ENCODE data around the gene CMTR1.

CMTR1 gene

GRCh38 chr6:37516076-37516919 lies 83.3 kb downstream of the CMTR1 start:
- Histone ChIP-seq H3K4me3 (ENCODE audit: low read depth in 1 of 5, low read length in 5 of 5) (no peak overlapping the region), H3K9me3 (ENCODE audit: control insufficient read depth in 5 of 5, low read length in 5 of 5) (no peaks in the 10 kb centered on the region), H3K27me3 (ENCODE audit: control insufficient read depth in 5 of 5, insufficient read depth in 4 of 5, low read length in 5 of 5) (peaks cover 18 to 40% (median 30%) of the 10 kb centered on the region in 5 donors), H3K4me1 (ENCODE audit: control insufficient read depth in 5 of 5, insufficient read depth in 5 of 5, low read length in 5 of 5) (peaks cover 3 to 20% (median 14%) of the 10 kb centered on the region in 5 donors), H3K27ac (ENCODE audit: low read depth, low read length) (no peak overlapping the region), H3K36me3 (ENCODE audit: control insufficient read depth in 5 of 5, insufficient read depth in 5 of 5, low read length in 5 of 5) (no peaks in the 10 kb centered on the region), H3K9ac (ENCODE audit: low read length in 5 of 5) (no peak overlapping the region)

DNA sequence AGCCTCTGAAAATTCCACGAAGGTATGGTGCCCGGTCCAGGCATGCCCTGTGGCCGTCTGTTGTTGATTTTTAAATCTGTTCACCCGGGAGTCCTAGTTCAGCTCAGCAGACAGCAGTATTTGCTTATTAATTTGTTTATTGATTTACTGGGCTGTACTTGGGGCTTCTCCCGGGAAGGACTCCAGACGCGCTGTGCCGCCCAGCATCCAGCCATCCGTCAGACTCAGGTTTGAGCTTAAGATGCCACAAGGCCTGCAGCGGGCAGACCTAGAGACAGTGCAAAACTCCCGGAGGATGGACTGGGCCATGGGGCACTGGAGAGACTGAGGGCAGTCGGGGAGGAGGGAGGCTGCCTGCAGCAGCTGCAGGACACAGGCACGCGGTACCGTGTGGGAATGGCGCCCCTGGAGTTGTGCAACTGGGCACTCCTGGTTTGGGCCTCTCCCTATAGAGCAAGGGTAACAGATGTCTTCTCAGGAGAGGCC lies 83.9 kb downstream of the CMTR1 start:
- Histone ChIP-seq H3K27ac (ENCODE audit: low read depth, low read length) (no peak overlapping the region), H3K4me3 (ENCODE audit: low read depth in 1 of 5, low read length in 5 of 5) (no peak overlapping the region), H3K4me1 (ENCODE audit: control insufficient read depth in 5 of 5, insufficient read depth in 5 of 5, low read length in 5 of 5) (peaks cover 3 to 20% (median 14%) of the 10 kb centered on the region in 5 donors), H3K9me3 (ENCODE audit: control insufficient read depth in 5 of 5, low read length in 5 of 5) (no peaks in the 10 kb centered on the region), H3K27me3 (ENCODE audit: control insufficient read depth in 5 of 5, insufficient read depth in 4 of 5, low read length in 5 of 5) (peaks cover 16 to 36% (median 23%) of the 10 kb centered on the region in 5 donors), H3K36me3 (ENCODE audit: control insufficient read depth in 5 of 5, insufficient read depth in 5 of 5, low read length in 5 of 5) (no peaks in the 10 kb centered on the region), H3K9ac (ENCODE audit: low read length in 5 of 5) (no peak overlapping the region)

DNA sequence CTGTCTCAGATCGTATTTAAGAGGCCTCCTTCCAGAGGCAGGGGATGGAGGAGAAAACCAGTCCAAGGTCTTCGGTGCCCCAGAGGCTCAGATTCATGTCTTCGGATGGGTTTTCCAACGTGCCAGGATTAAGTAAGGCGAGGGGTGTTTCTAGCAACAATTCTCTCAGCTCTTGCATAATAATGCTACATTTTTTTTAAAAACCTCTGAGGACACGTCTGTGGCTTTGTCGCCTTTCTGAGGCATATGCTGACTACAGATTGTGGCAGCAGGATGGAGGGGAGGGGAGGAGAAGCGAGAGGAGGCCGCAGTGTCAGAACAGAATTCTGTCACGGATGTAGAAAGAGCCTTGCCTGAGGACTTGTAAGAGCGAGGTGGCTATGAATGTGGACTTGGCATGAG lies 84.4 kb downstream of the CMTR1 start:
- H3K27me3 ChIP-seq (ENCODE audit: control insufficient read depth in 5 of 5, insufficient read depth in 4 of 5, low read length in 5 of 5): peaks cover 12 to 32% (median 19%) of the 10 kb centered on the region in 5 donors
- no peak overlapping the region for H3K9ac ChIP-seq (ENCODE audit: low read length in 5 of 5)
- H3K27ac ChIP-seq (ENCODE audit: low read depth, low read length): no peak overlapping the region

DNA sequence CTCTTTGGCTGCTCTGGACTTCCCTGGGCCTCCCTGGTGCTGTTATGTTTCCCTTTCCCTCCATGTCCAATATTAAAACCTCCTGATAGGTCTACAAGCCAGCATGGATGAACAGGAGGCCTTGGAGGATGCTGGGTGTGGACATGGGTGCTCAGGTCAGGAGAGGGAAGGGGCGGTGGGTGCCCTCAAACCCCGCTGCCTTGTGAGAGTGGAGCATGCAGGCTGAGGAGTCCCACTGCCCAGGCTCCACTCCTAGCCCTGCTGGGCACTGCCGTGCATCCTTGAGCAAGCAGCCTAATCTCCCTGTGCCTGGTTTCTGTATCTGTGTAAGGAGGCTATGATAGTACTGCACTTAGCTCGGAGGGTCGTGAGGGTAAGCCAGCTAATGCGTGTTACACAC lies 85.1 kb downstream of the CMTR1 start:
- Histone ChIP-seq H3K4me3 (ENCODE audit: low read depth in 1 of 5, low read length in 5 of 5) (no peak overlapping the region), H3K9me3 (ENCODE audit: control insufficient read depth in 5 of 5, low read length in 5 of 5) (no peaks in the 10 kb centered on the region), H3K27ac (ENCODE audit: low read depth, low read length) (no peak overlapping the region), H3K36me3 (ENCODE audit: control insufficient read depth in 5 of 5, insufficient read depth in 5 of 5, low read length in 5 of 5) (no peaks in the 10 kb centered on the region), H3K9ac (ENCODE audit: low read length in 5 of 5) (no peak overlapping the region), H3K27me3 (ENCODE audit: control insufficient read depth in 5 of 5, insufficient read depth in 4 of 5, low read length in 5 of 5) (peaks cover 10 to 30% (median 14%) of the 10 kb centered on the region in 5 donors), H3K4me1 (ENCODE audit: control insufficient read depth in 5 of 5, insufficient read depth in 5 of 5, low read length in 5 of 5) (peaks cover 3 to 20% (median 14%) of the 10 kb centered on the region in 5 donors)

More for the DNA sequence above, 84.4 kb downstream of the CMTR1 start:
- H3K36me3 ChIP-seq (ENCODE audit: control insufficient read depth in 5 of 5, insufficient read depth in 5 of 5, low read length in 5 of 5): no peaks in the 10 kb centered on the region
- H3K4me1 ChIP-seq (ENCODE audit: control insufficient read depth in 5 of 5, insufficient read depth in 5 of 5, low read length in 5 of 5): peaks cover 3 to 20% (median 14%) of the 10 kb centered on the region in 5 donors
- no peaks in the 10 kb centered on the region for H3K9me3 ChIP-seq (ENCODE audit: control insufficient read depth in 5 of 5, low read length in 5 of 5)
- no peak overlapping the region for H3K4me3 ChIP-seq (ENCODE audit: low read depth in 1 of 5, low read length in 5 of 5)

GRCh38 chr6:37519461-37519860 lies 86.4 kb downstream of the CMTR1 start:
- Histone ChIP-seq H3K27me3 (ENCODE audit: control insufficient read depth in 5 of 5, insufficient read depth in 4 of 5, low read length in 5 of 5) (peaks cover 6 to 22% (median 9%) of the 10 kb centered on the region in 5 donors), H3K4me3 (ENCODE audit: low read depth in 1 of 5, low read length in 5 of 5) (no peak overlapping the region)

DNA sequence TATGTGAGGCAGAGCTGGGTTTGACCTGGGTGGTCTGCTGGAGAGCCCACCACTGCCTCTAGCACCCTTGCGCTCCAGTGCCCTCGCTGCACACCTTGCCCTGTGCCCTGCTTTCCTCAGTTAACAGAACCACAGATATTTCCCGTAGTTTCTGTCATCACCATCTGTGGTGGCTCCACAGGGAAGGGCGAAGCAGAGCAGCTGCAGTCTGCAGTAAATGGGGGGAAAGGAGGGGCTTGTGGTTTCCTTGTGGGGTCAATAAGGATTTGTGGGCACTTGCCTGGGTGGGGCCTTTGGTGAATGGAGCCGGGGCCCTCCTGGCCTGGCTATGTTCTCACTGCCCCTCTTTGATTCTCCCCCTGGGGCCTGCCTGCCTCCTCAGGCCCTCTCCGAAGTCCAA lies 87.9 kb downstream of the CMTR1 start:
- peaks cover 3 to 16% (median 12%) of the 10 kb centered on the region in 5 donors for H3K4me1 ChIP-seq (ENCODE audit: control insufficient read depth in 5 of 5, insufficient read depth in 5 of 5, low read length in 5 of 5)
- H3K9ac ChIP-seq (ENCODE audit: low read length in 5 of 5): no peak overlapping the region
- no peak overlapping the region for H3K4me3 ChIP-seq (ENCODE audit: low read depth in 1 of 5, low read length in 5 of 5)
- no peak overlapping the region for H3K27ac ChIP-seq (ENCODE audit: low read depth, low read length)
- H3K27me3 ChIP-seq (ENCODE audit: control insufficient read depth in 5 of 5, insufficient read depth in 4 of 5, low read length in 5 of 5): peaks cover 6 to 15% (median 9%) of the 10 kb centered on the region in 5 donors
- no peaks in the 10 kb centered on the region for H3K9me3 ChIP-seq (ENCODE audit: control insufficient read depth in 5 of 5, low read length in 5 of 5)
- H3K36me3 ChIP-seq (ENCODE audit: control insufficient read depth in 5 of 5, insufficient read depth in 5 of 5, low read length in 5 of 5): no peaks in the 10 kb centered on the region

More at GRCh38 chr6:37519461-37519860, 86.4 kb downstream of the CMTR1 start:
- H3K9ac ChIP-seq (ENCODE audit: low read length in 5 of 5): no peak overlapping the region
- no peaks in the 10 kb centered on the region for H3K36me3 ChIP-seq (ENCODE audit: control insufficient read depth in 5 of 5, insufficient read depth in 5 of 5, low read length in 5 of 5)
- no peaks in the 10 kb centered on the region for H3K9me3 ChIP-seq (ENCODE audit: control insufficient read depth in 5 of 5, low read length in 5 of 5)
- H3K27ac ChIP-seq (ENCODE audit: low read depth, low read length): no peak overlapping the region
- H3K4me1 ChIP-seq (ENCODE audit: control insufficient read depth in 5 of 5, insufficient read depth in 5 of 5, low read length in 5 of 5): peaks cover 3 to 20% (median 14%) of the 10 kb centered on the region in 5 donors

DNA sequence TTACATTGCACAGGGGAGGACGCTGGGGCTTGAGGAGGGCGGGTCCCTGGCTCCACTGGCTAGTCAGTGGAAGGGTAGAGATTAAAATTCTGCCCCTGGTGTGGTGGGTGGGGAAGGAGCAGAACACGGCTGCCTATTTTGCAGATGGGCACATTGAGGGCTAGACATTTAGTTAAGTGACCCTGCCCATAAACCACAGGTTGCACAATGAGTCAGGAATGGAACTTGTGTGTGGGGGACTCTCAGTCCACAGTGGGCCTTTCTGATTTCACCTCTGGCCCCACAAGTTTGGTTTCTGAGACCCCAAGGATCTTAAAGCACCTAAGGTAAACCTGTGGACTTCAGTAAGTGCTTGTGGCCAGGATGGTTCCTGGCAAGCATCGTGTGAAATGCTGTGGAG lies 88.7 kb downstream of the CMTR1 start:
- peaks cover 3 to 10% (median 6%) of the 10 kb centered on the region in 5 donors for H3K4me1 ChIP-seq (ENCODE audit: control insufficient read depth in 5 of 5, insufficient read depth in 5 of 5, low read length in 5 of 5)
- no peaks in the 10 kb centered on the region for H3K9me3 ChIP-seq (ENCODE audit: control insufficient read depth in 5 of 5, low read length in 5 of 5)
- peaks cover 6 to 12% (median 11%) of the 10 kb centered on the region in 5 donors for H3K27me3 ChIP-seq (ENCODE audit: control insufficient read depth in 5 of 5, insufficient read depth in 4 of 5, low read length in 5 of 5)
- no peak overlapping the region for H3K9ac ChIP-seq (ENCODE audit: low read length in 5 of 5)
- no peak overlapping the region for H3K4me3 ChIP-seq (ENCODE audit: low read depth in 1 of 5, low read length in 5 of 5)
- no peaks in the 10 kb centered on the region for H3K36me3 ChIP-seq (ENCODE audit: control insufficient read depth in 5 of 5, insufficient read depth in 5 of 5, low read length in 5 of 5)
- no peak overlapping the region for H3K27ac ChIP-seq (ENCODE audit: low read depth, low read length)

DNA sequence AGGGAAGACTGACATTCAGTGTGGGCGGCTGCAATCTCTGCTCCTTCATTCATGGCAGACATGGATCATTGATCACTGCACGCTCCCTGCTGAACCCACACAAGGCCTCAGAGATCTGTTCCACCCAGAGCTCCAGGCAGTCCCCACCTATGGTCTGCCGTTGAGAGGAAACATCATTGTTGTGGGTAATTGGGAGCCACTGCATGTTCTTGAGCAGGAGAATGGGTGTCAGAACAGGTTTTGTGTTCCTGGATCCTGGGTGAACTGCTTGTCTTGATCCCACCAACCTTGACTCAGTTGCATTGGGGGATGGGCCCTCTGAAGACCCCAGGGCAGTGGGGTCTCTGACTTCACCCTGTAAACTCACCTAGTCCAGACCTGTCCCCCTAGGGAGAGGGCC lies 89.8 kb downstream of the CMTR1 start:
- Histone ChIP-seq H3K27me3 (ENCODE audit: control insufficient read depth in 5 of 5, insufficient read depth in 4 of 5, low read length in 5 of 5) (peaks cover 6 to 18% (median 13%) of the 10 kb centered on the region in 5 donors), H3K4me1 (ENCODE audit: control insufficient read depth in 5 of 5, insufficient read depth in 5 of 5, low read length in 5 of 5) (no peaks in the 10 kb centered on the region), H3K27ac (ENCODE audit: low read depth, low read length) (no peak overlapping the region), H3K36me3 (ENCODE audit: control insufficient read depth in 5 of 5, insufficient read depth in 5 of 5, low read length in 5 of 5) (no peaks in the 10 kb centered on the region), H3K9ac (ENCODE audit: low read length in 5 of 5) (no peak overlapping the region), H3K9me3 (ENCODE audit: control insufficient read depth in 5 of 5, low read length in 5 of 5) (no peaks in the 10 kb centered on the region), H3K4me3 (ENCODE audit: low read depth in 1 of 5, low read length in 5 of 5) (no peak overlapping the region)

DNA sequence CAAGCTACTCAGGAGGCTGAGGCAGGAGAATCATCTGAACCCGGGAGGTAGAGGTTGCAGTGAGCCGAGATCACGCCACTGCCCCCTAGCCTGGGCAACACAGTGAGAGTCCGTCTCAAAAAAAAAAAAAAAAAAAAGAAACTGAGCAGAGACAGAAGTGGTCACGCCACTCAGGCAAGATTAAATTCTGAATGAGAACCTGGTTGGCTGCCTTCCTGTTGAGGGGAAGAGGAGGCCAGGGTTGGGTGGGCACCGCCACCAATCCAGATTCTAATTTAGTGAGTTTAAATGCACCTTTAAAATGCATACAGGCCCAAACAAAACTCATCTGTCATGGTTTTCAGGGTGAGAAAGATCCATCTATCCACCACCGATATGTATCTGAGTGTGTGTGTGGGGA lies 90.4 kb downstream of the CMTR1 start:
- no peaks in the 10 kb centered on the region for H3K4me1 ChIP-seq (ENCODE audit: control insufficient read depth in 5 of 5, insufficient read depth in 5 of 5, low read length in 5 of 5)
- H3K27me3 ChIP-seq (ENCODE audit: control insufficient read depth in 5 of 5, insufficient read depth in 4 of 5, low read length in 5 of 5): peaks cover 8 to 18% (median 13%) of the 10 kb centered on the region in 5 donors
- H3K36me3 ChIP-seq (ENCODE audit: control insufficient read depth in 5 of 5, insufficient read depth in 5 of 5, low read length in 5 of 5): no peaks in the 10 kb centered on the region
- no peaks in the 10 kb centered on the region for H3K9me3 ChIP-seq (ENCODE audit: control insufficient read depth in 5 of 5, low read length in 5 of 5)
- no peak overlapping the region for H3K4me3 ChIP-seq (ENCODE audit: low read depth in 1 of 5, low read length in 5 of 5)
- no peak overlapping the region for H3K9ac ChIP-seq (ENCODE audit: low read length in 5 of 5)
- H3K27ac ChIP-seq (ENCODE audit: low read depth, low read length): no peak overlapping the region
